Measurements from ENCODE around the gene TWF2.

DNA sequence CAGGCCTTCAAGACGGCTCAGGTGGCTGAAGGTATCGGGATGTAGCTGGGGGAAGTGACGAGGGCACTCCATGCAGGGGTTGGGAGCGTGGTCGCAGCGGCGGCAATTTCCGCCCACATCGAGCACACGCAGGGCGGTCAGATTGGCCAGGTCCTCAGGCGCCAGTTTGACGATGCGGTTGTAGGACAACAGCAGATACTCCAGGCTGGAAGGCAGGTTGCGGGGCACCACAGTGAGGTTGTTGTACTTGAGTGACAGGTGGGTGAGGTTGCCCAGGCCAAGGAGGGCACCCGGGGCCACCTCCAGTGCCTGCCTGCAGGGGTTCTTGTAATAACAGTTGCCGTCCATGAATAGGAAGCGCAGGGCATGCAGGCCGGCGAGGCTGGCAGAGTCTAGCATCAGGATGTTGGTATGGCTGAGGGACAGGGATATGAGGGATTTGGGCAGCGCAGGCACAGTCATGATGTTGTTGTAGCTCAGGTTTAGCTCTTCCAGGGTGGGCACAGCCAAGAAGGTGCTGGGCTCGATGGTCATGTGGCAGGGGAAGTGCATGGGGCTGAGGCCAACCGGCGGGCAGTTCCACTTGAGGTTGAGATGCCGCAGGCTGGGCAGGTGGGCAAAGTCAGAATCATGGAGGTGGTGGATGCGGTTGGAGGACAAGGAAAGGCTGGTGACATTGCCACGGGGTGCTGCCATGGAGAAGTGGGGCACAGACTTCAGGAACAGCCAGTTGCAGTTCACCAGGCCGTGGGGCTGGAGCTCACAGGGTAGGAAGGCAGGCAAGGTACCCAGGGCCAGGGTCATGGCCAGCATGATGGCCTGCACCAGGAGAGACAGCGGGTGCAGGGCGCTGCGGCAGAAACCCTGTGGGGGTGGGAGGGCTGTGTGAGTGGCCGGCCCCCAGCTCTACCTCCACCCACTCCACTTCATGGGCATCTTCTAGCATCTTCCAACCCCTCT, 15.2 kb downstream of the TWF2 start:
- TF ChIP-seq CTCF (IDR thresholded peaks at IDR 0.05) (no peak), ZFX (IDR thresholded peaks at IDR 0.05; ENCODE audit: borderline replicate concordance) (no peak)
